NCI-H82 treated with DMSO at 0.1 percent for 48 hours (cell line): ENCODE measurements around the gene NET1.
"Not testable (repeated sequence)": the region's sequence is repeated elsewhere in the genome, so short reads cannot be mapped to it uniquely, and the experiment has no call there.

Experiments used
- DNase-seq: peaks from one replicate; lab custom pipeline; 2025; ENCODE audit not compliant: unreplicated experiment; lab: John Stamatoyannopoulos, UW

Gene NET1

DNA sequence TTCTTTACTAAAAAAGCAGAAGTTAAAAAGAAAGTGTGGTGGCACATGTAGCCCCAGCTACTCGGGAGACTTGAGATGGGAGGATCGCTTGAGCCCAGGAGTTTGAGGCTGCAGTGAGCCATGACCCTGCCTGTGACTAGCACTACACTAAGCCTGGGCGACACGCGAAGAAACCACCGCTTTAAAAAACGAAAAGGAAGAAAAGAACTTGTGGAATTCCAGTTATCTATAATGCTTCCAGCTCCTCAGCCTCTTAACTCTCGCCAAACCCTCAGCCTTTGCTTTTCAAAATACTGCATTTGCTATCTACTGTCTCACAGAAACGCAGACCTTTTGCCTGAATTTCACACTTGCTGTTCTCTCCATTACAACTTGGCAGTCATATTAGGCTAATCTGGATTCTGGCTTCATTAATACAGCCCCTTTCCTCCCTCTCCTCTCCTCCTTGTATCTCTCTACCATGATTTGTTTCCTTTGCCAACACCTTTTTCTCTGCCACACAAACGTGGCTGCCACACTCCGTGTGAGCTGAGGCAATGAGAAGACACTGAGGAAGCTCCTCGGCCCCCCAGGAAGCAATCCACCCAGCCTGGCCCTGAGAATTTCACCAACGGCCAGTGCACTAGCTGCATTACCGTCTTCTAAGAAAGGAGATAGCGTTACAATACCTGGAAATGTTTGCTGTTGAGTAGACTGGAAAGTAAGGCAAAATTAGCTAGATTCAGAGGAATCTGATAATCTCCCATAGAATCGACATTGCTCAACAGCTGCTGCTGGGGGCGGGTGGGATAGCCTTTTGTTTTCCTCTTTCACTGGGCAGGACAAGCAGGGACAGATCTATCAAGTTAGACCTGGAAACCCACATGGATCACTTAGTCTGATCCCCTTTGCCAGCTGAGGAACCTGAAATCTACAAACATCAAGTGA, 49.8 kb downstream of the NET1 start:
- DNase-seq, result no peak

GRCh38 chr10:5462841-5463293, 50.5 kb downstream of the NET1 start:
- no peak for DNase-seq

DNA sequence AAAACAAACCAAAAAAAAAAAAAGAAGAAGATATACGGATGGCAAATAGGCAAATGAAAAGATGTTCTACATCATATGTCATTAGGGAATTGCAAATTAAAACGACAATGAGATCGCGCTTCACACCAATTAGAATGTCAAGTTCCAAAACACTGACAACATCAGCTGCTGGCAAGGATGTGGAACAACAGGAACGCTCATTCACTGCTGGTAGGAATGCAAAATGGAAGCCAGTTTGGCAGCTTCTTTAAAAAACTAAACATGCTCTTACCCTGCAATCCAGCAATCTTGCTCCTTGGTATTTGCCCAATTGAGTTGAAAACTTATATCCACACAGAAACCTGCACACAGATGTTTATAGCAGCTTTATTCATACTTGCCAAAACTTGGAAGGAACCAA, 52.2 kb downstream of the NET1 start:
- DNase-seq, result no peak

- no peak for DNase-seq
Observed at GRCh38 chr10:5465976-5466450, 53.7 kb downstream of the NET1 start.

DNA sequence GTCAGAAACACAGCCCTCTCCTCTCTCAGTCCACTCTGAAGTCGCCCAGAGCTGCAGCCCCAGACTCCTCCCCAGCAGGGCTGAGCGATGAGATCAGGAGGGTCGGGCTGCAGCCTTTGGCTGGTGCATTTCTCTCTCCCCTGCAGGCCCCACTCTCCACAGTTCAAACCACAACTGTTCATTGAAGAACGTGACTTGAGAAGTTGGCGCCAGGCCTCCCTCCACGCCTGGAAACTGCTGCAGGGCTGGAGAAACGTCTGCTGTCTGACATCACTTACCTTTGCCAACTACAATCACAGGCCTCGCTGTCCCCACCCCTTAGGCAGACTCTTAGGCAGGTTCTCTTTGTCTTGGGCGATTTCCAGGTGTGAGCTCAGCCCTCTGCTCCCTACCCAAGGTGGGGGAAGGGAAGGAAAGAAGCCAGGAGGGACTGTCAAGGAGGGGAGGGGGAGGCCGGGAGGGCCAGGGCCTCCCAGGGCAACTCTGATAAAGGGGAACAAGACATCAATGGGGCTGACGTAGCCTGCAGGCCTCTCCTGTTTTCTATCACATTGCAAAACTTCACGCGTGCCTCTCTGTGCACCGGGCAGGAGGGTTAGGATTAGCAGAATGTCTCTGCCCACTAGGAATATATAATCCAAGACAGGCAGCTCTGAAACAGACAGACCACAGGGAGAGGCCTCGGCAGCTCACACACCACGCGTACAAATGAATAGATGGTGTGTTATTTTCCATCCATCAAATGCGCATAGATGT, 54.3 kb downstream of the NET1 start:
- no peak for DNase-seq

GRCh38 chr10:5467207-5467535, 54.8 kb downstream of the NET1 start:
- no peak for DNase-seq

- DNase-seq, result no peak
Observed at GRCh38 chr10:5467634-5468255, 55.4 kb downstream of the NET1 start.

- DNase-seq, result no peak
Observed at GRCh38 chr10:5468262-5469106, 56.1 kb downstream of the NET1 start.

GRCh38 chr10:5469353-5470061, 57.1 kb downstream of the NET1 start:
- DNase-seq, result no peak

DNA sequence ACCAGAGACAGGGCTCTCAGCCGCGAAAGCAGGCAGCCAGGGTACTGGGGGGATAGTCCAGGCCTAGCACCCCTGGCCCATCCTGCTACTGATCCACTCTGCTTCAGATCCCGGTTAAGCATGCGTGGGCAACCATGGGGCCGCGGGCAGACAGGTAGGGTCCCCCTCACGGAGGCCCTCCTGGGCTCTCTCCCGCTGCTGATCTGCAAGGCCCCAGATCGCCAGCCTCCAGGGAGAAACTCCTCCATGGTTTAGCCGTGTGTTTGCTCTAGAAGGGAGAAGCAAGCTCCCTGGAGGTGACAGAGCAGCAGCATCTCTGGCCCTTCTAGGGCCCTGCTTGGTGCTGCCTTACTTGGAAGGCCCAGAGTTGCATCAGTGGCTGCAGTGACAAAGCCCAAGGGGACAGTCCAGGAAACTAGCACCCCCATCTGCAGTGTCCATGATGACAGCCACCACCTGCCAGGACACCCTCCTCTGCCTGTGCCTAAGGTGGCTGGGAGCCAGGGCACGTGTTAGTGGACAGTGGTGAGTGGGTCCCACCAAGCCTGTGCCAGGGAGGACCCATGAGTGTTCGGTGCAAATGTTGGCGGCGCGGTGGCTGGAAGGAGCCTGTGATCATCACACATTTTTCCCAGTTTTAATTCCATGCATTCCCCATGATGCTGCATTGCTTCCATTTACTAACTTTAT, 57.9 kb downstream of the NET1 start:
- no peak for DNase-seq

GRCh38 chr10:5474642-5475041, 62.3 kb downstream of the NET1 start:
- DNase-seq, result not testable (repeated sequence)

DNA sequence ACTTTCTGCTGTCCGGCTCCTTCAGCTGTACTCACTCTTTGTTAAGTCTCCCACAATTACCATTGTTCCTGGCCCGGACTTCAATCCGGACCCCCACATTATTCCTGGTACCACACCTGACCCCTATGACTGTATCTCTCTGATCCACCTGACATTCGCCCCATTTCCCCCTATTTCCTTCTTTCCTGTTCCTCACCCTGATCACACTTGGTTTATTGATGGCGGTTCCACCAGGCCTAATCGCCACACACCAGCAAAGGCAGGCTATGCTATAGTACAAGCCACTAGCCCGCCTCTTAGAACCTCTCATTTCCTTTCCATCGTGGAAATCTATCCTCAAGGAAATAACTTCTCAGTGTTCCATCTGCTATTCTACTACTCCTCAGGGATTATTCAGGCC, 62.7 kb downstream of the NET1 start:
- not testable (repeated sequence) for DNase-seq

DNA sequence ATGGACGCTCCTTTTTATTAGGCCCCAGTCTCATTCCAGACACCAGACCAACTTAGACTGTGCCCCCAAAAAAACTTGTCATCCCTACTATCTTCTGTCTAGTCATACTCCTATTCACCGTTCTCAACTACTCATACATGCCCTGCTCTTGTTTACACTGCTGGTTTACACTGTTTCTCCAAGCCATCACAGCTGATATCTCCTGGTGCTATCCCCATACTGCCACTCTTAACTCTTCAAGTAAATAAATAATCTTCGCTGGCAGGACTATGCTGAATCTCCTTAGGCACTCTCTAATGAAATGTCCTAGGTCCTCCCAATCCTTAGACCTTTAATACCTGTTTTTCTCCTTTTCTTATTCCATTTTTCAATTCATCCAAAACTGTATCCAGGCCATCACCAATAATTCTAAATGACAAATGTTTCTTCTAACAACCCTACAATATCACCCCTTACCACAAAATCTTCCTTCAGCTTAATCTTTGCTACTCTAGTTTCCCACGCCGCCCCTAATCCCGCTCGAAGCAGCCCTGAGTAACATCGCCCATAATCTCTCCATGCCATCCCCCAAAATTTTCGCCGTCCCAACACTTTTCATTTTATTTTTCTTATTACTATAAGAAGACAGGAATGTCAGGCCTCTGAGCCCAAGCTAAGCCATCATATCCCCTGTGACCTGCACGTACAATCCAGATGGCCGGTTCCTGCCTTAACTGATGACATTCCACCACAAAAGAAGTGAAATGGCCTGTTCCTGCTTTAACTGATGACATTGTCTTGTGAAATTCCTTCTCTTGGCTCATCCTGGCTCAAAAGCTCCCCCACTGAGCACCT, 63.8 kb downstream of the NET1 start:
- not testable (repeated sequence) for DNase-seq

- no peak for DNase-seq
Observed at GRCh38 chr10:5476918-5477525, 64.7 kb downstream of the NET1 start.

DNA sequence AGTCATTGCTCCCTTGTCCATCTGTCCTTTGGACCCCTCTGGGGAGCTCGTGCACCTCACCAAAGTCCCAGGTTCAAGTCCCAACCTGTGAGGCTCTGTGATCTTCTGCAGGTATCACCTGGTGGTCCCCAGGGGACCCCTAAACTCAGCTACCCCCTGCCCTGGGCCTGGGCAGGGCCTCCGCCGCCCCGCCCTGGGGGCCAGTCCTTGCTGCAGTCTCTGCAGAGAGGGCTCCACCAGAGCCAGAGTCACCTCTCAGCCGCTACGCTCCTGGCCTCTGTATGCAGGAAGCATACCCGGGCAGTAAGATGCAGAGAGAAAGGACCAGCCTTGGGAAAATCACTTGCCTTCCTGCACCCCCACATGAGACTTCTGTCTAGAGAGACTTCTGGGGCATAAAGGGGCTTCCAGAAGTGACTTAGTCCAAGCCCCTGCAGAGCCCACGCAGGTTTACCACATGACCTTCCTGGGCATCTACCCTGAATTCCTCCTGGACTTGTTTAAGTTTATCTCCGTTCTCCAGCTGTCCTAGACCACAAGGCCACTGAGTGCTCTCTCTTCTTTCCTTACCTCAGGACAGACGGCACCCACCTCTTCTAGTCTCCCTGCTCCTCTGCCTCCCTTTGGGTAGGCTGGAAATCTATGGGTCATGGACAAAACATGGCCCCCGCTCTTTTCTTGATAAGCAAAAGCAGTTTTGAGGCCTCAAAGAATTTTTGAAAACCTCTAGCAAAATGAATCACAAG, 65.8 kb downstream of the NET1 start:
- no peak for DNase-seq

GRCh38 chr10:5478694-5479305, 66.4 kb downstream of the NET1 start:
- DNase-seq, result no peak
